CD4-positive, CD25-positive, alpha-beta regulatory T cell (primary cell): Measurements from ENCODE around the gene PURA. TPM values are rescaled to one million over a fixed set of nuclear protein-coding genes. Genes with fewer than 3 reads are reported as not detected.

Experiments
- ATAC-seq, 2 donors: fragments of 150-1000 bp; cut with Tn5 transposase; one replicate each; pipeline ENCODE4 v1.10.0; 2021; ENCODE audit warnings: low read depth in 2 of 2, moderate number of reproducible peaks in 2 of 2, moderate library complexity in 1 of 2
- DNase-seq, 3 donors: peaks; one replicate each; pipeline versions ENCODE4 v3.0.0 to v3.0.0-alpha.2; 2012 to 2022; ENCODE audit warnings: mixed read lengths in 1 of 3
- H3K27ac ChIP-seq: one replicate; pipeline ENCODE4 v1.7.0; 2013; ENCODE audit warnings: mild to moderate bottlenecking, low read length; ENCODE audit not compliant: insufficient read depth, poor library complexity, severe bottlenecking
- H3K27me3 ChIP-seq: one replicate; pipeline ENCODE4 v1.7.0; 2013; ENCODE audit warnings: low read length; ENCODE audit not compliant: control insufficient read depth, insufficient read depth
- H3K36me3 ChIP-seq: one replicate; pipeline ENCODE4 v1.7.0; 2013; ENCODE audit warnings: mild to moderate bottlenecking, low read length, moderate library complexity; ENCODE audit not compliant: control insufficient read depth, insufficient read depth
- H3K4me1 ChIP-seq: 2 replicates; pipeline ENCODE4 v1.7.0; 2013; ENCODE audit warnings: mild to moderate bottlenecking, low read length; ENCODE audit not compliant: insufficient read depth, control insufficient read depth, poor library complexity, severe bottlenecking
- H3K4me3 ChIP-seq: one replicate; pipeline ENCODE4 v1.7.0; 2013; ENCODE audit warnings: low read depth, mild to moderate bottlenecking, low read length, moderate library complexity
- H3K9me3 ChIP-seq, 2 experiments: 1 replicate in 1 of 2; 2 replicates in 1 of 2; pipeline ENCODE4 v1.7.0; 2013; ENCODE audit warnings: low read length in 2 of 2, mild to moderate bottlenecking in 1 of 2, moderate library complexity in 1 of 2; ENCODE audit not compliant: control insufficient read depth in 2 of 2
- H3K27ac Mint-ChIP-seq, 3 donors: one replicate each; pipeline ENCODE4 v1.8.0; 2020 to 2022; ENCODE audit warnings: mild to moderate bottlenecking in 3 of 3, mixed read lengths in 3 of 3, moderate library complexity in 2 of 3
- H3K27me3 Mint-ChIP-seq: one replicate; pipeline ENCODE4 v1.8.0; 2022; ENCODE audit warnings: mild to moderate bottlenecking, mixed read lengths
- H3K36me3 Mint-ChIP-seq: one replicate; pipeline ENCODE4 v1.8.0; 2020; ENCODE audit warnings: mixed read lengths
- H3K4me1 Mint-ChIP-seq, 4 donors: one replicate each; pipeline ENCODE4 v1.8.0; 2020 to 2022; ENCODE audit warnings: mixed read lengths in 4 of 4, mild to moderate bottlenecking in 1 of 4
- H3K4me3 Mint-ChIP-seq, 4 donors: one replicate each; pipeline ENCODE4 v1.8.0; 2020 to 2022; ENCODE audit warnings: mild to moderate bottlenecking in 4 of 4, mixed read lengths in 4 of 4, moderate library complexity in 3 of 4
- H3K9me3 Mint-ChIP-seq, 7 donors: one replicate each; pipeline ENCODE4 v1.8.0; 2020 to 2022; ENCODE audit warnings: mixed read lengths in 7 of 7, mild to moderate bottlenecking in 3 of 7, moderate library complexity in 2 of 7
- polyA plus RNA-seq, 4 donors: library from polyadenylated mRNA; unstranded; fragments of 300-500 nt; fragmentation: Illumina TruSeq; gene quantifications; one replicate each; pipeline ENCODE4 v1.2.3, GENCODE V29; 2021
- total RNA-seq: library from RNA; stranded (reverse); gene quantifications from one replicate; pipeline ENCODE4 v1.2.3, GENCODE V29; 2022

PURA gene
- total and polyA plus RNA-seq, 5 donors from 2014 or later: 2.3 to 7.7 (median 3.7) TPM

- Mint-ChIP-seq H3K27ac (peak overlapping the region in 1 of 3 donors; percentile 63), H3K36me3 (no peaks in the 10 kb centered on the region), H3K9me3 (no peaks in the 10 kb centered on the region), H3K4me1 (peaks cover 22 to 63% (median 48%) of the 10 kb centered on the region in 4 donors), H3K4me3 (peak overlapping the region; percentile 48 to 97 (median 60)), H3K27me3 (peaks cover 8% of the 10 kb centered on the region)
- DNase-seq (no peak), ATAC-seq (no peak)
- Histone ChIP-seq H3K4me3 (peak overlapping the region; percentile 83), H3K9me3 (no peaks in the 10 kb centered on the region), H3K36me3 (no peaks in the 10 kb centered on the region), H3K4me1 (peaks cover 53% of the 10 kb centered on the region), H3K27me3 (no peaks in the 10 kb centered on the region), H3K27ac (no peak overlapping the region)
Measured at GRCh38 chr5:140116716-140117115, 2.8 kb downstream of the PURA start.

GRCh38 chr5:140117523-140117922 lies 3.6 kb downstream of the PURA start:
- H3K4me3 ChIP-seq: peak overlapping the region; percentile 83
- no peaks in the 10 kb centered on the region for H3K9me3 Mint-ChIP-seq
- H3K4me1 ChIP-seq: peaks cover 48% of the 10 kb centered on the region
- H3K27ac Mint-ChIP-seq: no peak overlapping the region
- no peaks in the 10 kb centered on the region for H3K36me3 ChIP-seq
- H3K9me3 ChIP-seq: no peaks in the 10 kb centered on the region
- H3K4me1 Mint-ChIP-seq: peaks cover 23 to 63% (median 53%) of the 10 kb centered on the region in 4 donors
- H3K27ac ChIP-seq: no peak overlapping the region
- ATAC-seq: no peak
- DNase-seq: no peak
- peak overlapping the region in 2 of 4 donors; percentile 28 to 97 for H3K4me3 Mint-ChIP-seq
- no peaks in the 10 kb centered on the region for H3K27me3 ChIP-seq
- no peaks in the 10 kb centered on the region for H3K27me3 Mint-ChIP-seq
- no peaks in the 10 kb centered on the region for H3K36me3 Mint-ChIP-seq

- Mint-ChIP-seq H3K27me3 (no peaks in the 10 kb centered on the region), H3K27ac (no peak overlapping the region), H3K36me3 (no peaks in the 10 kb centered on the region), H3K4me1 (peaks cover 27 to 59% (median 53%) of the 10 kb centered on the region in 4 donors), H3K9me3 (no peaks in the 10 kb centered on the region), H3K4me3 (peak overlapping the region in 3 of 4 donors; percentile 15 to 34 (median 16))
- no peaks in the 10 kb centered on the region for H3K36me3 ChIP-seq
- DNase-seq (peak in 1 of 3 donors; percentile 32), ATAC-seq (no peak)
- no peaks in the 10 kb centered on the region for H3K27me3 ChIP-seq
- H3K9me3 ChIP-seq: no peaks in the 10 kb centered on the region
- H3K4me3 ChIP-seq: no peak overlapping the region
- H3K4me1 ChIP-seq: peaks cover 39% of the 10 kb centered on the region
- H3K27ac ChIP-seq: no peak overlapping the region
Measured at GRCh38 chr5:140118302-140118936, 4.5 kb downstream of the PURA start.

GRCh38 chr5:140125637-140126036 lies 11.7 kb downstream of the PURA start, which contains the start of gene IGIP:
Gene IGIP (plus strand): TSS chr5:140125937. CDS start chr5:140128477, 2,540 bp downstream.
- Histone ChIP-seq H3K9me3 (no peaks in the 10 kb centered on the region), H3K27me3 (no peaks in the 10 kb centered on the region), H3K4me3 (no peak within 1 kb of the TSS), H3K27ac (no peak within 1 kb of the TSS), H3K4me1 (no peaks in the 10 kb centered on the region), H3K36me3 (no peaks in the 10 kb centered on the region)
- Mint-ChIP-seq H3K36me3 (no peaks in the 10 kb centered on the region), H3K27ac (no peak within 1 kb of the TSS), H3K4me1 (peaks cover 18 to 39% (median 32%) of the 10 kb centered on the region in 4 donors), H3K27me3 (no peaks in the 10 kb centered on the region), H3K4me3 (no peak within 1 kb of the TSS), H3K9me3 (peaks cover 0 to 2% (median 0%) of the 10 kb centered on the region in 7 donors)
- no peak for DNase-seq
- ATAC-seq: no peak

DNA sequence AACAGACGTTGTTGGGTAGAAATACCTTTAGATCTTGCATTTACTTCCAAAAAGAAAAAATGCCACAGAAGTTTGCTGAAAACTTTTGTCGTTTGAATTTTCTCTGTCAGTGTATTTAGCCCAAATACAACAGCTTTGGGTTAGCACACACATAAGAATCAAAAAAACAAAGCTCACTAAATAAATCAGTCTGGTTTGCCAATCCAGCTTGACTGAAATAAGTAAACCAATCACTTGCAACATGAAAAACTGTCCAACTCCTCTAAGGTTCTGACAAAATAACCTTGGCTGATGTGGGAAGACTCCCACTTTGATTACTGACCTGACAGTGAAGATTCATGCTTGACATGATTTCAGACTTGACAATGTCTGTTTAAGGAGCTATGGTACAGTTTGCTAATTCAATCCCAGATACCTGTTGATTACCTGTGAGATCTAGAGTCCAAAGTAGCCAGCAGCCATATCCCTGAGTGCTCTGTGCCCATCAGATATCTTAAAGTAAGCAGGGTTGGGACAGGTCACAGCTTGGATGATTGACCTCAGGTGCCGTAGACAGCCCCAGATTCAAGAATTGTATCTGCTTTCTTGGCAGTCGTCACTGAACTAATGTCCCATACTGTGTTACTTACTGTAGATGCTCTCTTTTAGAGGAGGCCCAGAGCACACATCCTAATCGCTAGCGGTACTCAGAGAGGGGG lies 12.6 kb downstream of the PURA start:
- H3K4me1 ChIP-seq: no peaks in the 10 kb centered on the region
- H3K36me3 ChIP-seq: no peaks in the 10 kb centered on the region
- H3K27me3 ChIP-seq: no peaks in the 10 kb centered on the region
- Mint-ChIP-seq H3K4me3 (no peak overlapping the region), H3K27me3 (no peaks in the 10 kb centered on the region), H3K9me3 (peaks cover 0 to 2% (median 0%) of the 10 kb centered on the region in 7 donors), H3K36me3 (no peaks in the 10 kb centered on the region), H3K27ac (peak overlapping the region in 1 of 3 donors; percentile 48), H3K4me1 (peaks cover 13 to 42% (median 36%) of the 10 kb centered on the region in 4 donors)
- H3K9me3 ChIP-seq: no peaks in the 10 kb centered on the region
- no peak for ATAC-seq
- H3K27ac ChIP-seq: no peak overlapping the region
- no peak for DNase-seq
- no peak overlapping the region for H3K4me3 ChIP-seq

- no peaks in the 10 kb centered on the region for H3K36me3 Mint-ChIP-seq
Measured at GRCh38 chr5:140128376-140128775, 14.5 kb downstream of the PURA start.

GRCh38 chr5:140130949-140131733 lies 17.2 kb downstream of the PURA start:
- H3K27ac Mint-ChIP-seq: peak overlapping the region in 1 of 3 donors; percentile 31
- Histone ChIP-seq H3K9me3 (no peaks in the 10 kb centered on the region), H3K27ac (no peak overlapping the region), H3K36me3 (no peaks in the 10 kb centered on the region), H3K4me3 (no peak overlapping the region), H3K27me3 (no peaks in the 10 kb centered on the region), H3K4me1 (no peaks in the 10 kb centered on the region)
- no peaks in the 10 kb centered on the region for H3K9me3 Mint-ChIP-seq
- ATAC-seq: no peak
- peaks cover 5 to 37% (median 32%) of the 10 kb centered on the region in 4 donors for H3K4me1 Mint-ChIP-seq
- no peaks in the 10 kb centered on the region for H3K27me3 Mint-ChIP-seq
- peak overlapping the region in 1 of 4 donors; percentile 32 for H3K4me3 Mint-ChIP-seq
- no peaks in the 10 kb centered on the region for H3K36me3 Mint-ChIP-seq
- DNase-seq: no peak

More at GRCh38 chr5:140128376-140128775, 14.5 kb downstream of the PURA start:
- H3K4me3 Mint-ChIP-seq: no peak overlapping the region
- peaks cover 0 to 2% (median 0%) of the 10 kb centered on the region in 7 donors for H3K9me3 Mint-ChIP-seq
- no peaks in the 10 kb centered on the region for H3K27me3 ChIP-seq
- no peak overlapping the region for H3K4me3 ChIP-seq
- H3K27me3 Mint-ChIP-seq: no peaks in the 10 kb centered on the region
- H3K27ac Mint-ChIP-seq: no peak overlapping the region
- no peaks in the 10 kb centered on the region for H3K9me3 ChIP-seq
- H3K36me3 ChIP-seq: no peaks in the 10 kb centered on the region
- ATAC-seq: no peak
- DNase-seq: no peak
- H3K4me1 ChIP-seq: no peaks in the 10 kb centered on the region
- no peak overlapping the region for H3K27ac ChIP-seq
- H3K4me1 Mint-ChIP-seq: peaks cover 12 to 41% (median 31%) of the 10 kb centered on the region in 4 donors
